PFSK-1 (cell line): ENCODE data around the gene SCRT2.

Source experiments
- FOXP2 ChIP-seq: optimal IDR thresholded peaks from 2 replicates; pipeline ENCODE3; 2011; ENCODE audit warnings: borderline replicate concordance, control low read depth, inconsistent platforms; ENCODE audit not compliant: insufficient read depth; ENCODE audit errors: extremely low read length, extremely low read depth
- POLR2AphosphoS5 ChIP-seq: IDR thresholded peaks from 2 replicates; pipeline ENCODE4 v1.6.1; 2012; ENCODE audit warnings: low read depth, mild to moderate bottlenecking, control low read depth, low read length, moderate library complexity
- SIN3A ChIP-seq: IDR thresholded peaks from 2 replicates; pipeline ENCODE4 v1.6.1; 2012; ENCODE audit warnings: mild to moderate bottlenecking, low read length, moderate library complexity, borderline replicate concordance; ENCODE audit not compliant: insufficient read depth
- TAF1 ChIP-seq: IDR thresholded peaks from 2 replicates; pipeline ENCODE4 v1.6.1; 2012; ENCODE audit warnings: low read length, control low read depth, borderline replicate concordance; ENCODE audit not compliant: insufficient read depth
- TF ChIP-seq, protein P1 (sequence below), 2 experiments: IDR thresholded peaks; 2 replicates each; pipeline versions ENCODE4 v1.6.1 to v1.8.0; 2011 to 2012; ENCODE audit warnings: low read depth in 2 of 2, low read length in 2 of 2, control low read depth in 1 of 2, inconsistent platforms in 1 of 2, mild to moderate bottlenecking in 1 of 2, moderate library complexity in 1 of 2; ENCODE audit not compliant: insufficient read depth in 1 of 2

The SCRT2 gene

DNA sequence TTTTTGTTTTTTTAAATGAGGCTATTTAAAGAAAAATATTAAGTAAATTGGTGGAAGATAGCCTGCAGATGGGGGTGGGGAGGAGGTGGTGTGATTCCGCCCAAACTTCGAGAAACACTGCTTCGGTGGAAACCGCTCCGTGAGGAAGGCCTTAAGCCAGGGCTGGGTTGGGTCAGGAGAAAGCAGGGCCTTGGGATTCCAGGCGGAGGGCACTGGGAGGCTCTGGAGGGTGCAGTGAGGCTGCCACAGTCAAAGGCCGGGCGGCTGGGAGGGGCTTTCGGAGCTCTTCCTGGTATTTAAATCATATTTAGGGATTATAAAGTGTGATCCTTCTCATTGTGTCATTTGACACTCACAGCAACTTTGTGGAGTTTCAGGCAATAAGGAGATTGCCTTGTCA is 22.2 kb upstream of the SCRT2 start:
- TF ChIP-seq, protein P1, sequence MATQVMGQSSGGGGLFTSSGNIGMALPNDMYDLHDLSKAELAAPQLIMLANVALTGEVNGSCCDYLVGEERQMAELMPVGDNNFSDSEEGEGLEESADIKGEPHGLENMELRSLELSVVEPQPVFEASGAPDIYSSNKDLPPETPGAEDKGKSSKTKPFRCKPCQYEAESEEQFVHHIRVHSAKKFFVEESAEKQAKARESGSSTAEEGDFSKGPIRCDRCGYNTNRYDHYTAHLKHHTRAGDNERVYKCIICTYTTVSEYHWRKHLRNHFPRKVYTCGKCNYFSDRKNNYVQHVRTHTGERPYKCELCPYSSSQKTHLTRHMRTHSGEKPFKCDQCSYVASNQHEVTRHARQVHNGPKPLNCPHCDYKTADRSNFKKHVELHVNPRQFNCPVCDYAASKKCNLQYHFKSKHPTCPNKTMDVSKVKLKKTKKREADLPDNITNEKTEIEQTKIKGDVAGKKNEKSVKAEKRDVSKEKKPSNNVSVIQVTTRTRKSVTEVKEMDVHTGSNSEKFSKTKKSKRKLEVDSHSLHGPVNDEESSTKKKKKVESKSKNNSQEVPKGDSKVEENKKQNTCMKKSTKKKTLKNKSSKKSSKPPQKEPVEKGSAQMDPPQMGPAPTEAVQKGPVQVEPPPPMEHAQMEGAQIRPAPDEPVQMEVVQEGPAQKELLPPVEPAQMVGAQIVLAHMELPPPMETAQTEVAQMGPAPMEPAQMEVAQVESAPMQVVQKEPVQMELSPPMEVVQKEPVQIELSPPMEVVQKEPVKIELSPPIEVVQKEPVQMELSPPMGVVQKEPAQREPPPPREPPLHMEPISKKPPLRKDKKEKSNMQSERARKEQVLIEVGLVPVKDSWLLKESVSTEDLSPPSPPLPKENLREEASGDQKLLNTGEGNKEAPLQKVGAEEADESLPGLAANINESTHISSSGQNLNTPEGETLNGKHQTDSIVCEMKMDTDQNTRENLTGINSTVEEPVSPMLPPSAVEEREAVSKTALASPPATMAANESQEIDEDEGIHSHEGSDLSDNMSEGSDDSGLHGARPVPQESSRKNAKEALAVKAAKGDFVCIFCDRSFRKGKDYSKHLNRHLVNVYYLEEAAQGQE (IDR thresholded peaks at IDR 0.05; ENCODE audit: insufficient read depth in 1 of 2, low read depth in 2 of 2, low read length in 2 of 2) = no peak
- TF ChIP-seq POLR2AphosphoS5 (no peak), FOXP2 (no peak), SIN3A (no peak), TAF1 (no peak)

DNA sequence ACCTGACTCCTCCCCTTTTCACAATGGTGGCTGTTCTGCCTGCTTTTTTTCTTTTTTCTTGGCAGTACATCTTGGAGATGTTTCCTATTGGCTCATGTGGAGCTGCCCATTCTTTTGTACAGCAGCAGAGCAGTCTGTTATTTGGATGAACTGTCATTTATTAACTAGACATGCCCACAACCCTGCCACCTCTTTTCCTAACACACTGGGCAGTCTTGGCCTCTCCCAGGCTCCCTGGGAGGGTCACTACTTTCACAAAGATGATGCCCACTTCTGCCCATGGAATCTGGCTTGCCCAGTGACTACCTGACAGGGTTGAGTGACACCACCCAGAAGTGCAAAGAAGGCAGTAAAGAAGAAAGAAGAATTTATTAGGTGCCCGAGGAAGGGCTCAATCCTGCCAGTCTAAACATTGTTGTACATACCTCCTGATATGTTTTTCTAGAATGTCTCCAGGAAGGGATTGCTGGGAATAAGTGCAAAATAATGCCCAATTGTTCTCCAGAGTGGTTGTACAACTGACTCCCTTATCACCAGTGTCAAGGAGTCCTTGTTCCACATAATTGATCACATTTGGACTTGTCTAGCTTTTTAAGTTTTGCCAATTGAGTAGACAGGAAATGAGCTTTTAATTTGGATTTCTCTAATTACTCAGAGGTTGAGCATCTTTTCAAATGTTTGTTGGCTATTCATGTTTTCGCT is 19.7 kb upstream of the SCRT2 start:
- TF ChIP-seq, protein P1 (IDR thresholded peaks at IDR 0.05; ENCODE audit: insufficient read depth in 1 of 2, low read depth in 2 of 2, low read length in 2 of 2) = no peak
- TF ChIP-seq TAF1 (no peak), FOXP2 (no peak), POLR2AphosphoS5 (no peak)

DNA sequence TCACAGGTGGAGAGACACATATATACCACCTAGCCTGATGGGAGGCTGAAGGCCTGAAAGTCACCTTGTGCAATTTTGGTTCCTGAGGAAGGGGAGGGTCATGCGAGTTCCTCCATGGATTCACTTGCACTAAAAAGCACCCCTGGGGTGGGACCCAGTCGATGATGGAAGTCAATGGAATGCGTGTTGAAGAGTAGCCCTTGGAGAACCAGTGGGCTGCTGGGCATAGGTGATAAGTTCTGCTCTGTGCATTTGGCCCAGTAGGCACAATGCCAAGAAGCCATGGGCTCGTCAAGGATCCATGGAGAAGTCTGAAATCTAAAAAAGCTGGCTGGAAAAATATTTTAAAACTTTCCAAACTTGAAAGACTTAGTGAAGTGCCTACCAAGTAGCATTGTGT is 18.9 kb upstream of the SCRT2 start:
- TF ChIP-seq TAF1 (no peak), POLR2AphosphoS5 (no peak), SIN3A (no peak), FOXP2 (no peak)
- TF ChIP-seq, protein P1 (IDR thresholded peaks at IDR 0.05; ENCODE audit: insufficient read depth in 1 of 2, low read depth in 2 of 2, low read length in 2 of 2) = no peak

DNA sequence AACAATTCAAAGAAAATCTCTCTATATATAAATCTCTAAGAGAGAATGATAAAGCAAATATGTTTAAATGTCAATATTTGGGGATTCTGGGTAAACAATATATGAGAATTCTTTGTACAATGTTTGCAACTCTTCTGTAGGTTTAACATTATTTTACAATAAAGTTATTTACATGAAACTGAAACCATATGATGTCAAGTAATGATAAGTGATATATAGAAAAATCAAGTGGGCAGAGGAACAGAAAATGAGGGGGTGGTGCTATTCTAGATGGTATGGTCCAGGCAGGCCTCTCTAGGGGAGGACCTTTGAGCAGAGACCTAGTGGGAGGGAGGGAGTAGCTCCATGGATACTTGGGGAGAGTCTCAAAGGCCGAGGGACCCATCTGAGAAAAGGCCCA is 16.4 kb upstream of the SCRT2 start:
- TF ChIP-seq TAF1 (no peak), POLR2AphosphoS5 (no peak), SIN3A (no peak), FOXP2 (no peak)
- TF ChIP-seq, protein P1 (IDR thresholded peaks at IDR 0.05; ENCODE audit: insufficient read depth in 1 of 2, low read depth in 2 of 2, low read length in 2 of 2) = no peak

DNA sequence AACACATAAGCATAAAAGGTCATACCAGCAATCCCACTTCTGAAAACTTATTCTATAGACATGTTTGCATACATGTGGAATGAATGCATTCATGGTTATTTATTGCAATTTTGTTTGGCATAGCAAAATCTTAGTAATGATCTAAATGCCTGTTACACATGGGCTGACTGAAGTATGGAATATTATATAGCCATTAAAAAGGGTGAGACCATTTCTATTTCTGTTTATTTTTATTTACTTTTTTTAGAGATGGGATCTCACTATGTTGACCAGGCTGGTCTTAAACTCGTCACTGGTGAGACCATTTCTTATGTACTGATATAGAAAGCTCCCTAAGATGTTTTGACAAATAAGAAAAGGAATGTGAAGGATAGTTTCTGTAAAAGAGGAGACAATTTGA is 14.3 kb upstream of the SCRT2 start:
- TF ChIP-seq FOXP2 = no peak
- TF ChIP-seq, protein P1 (IDR thresholded peaks at IDR 0.05; ENCODE audit: insufficient read depth in 1 of 2, low read depth in 2 of 2, low read length in 2 of 2) = no peak
- no peak for TF ChIP-seq TAF1
- no peak for TF ChIP-seq POLR2AphosphoS5
- TF ChIP-seq SIN3A = no peak
